OCI-LY1 (cell line): ENCODE data around the gene CYBA.

Source experiments
- H2AFZ ChIP-seq: fragments of 200-600 bp; sonication (generic), shearing (Covaris generic); 2 replicates; pipeline ENCODE4 v1.6.0; 2014; ENCODE audit warnings: antibody characterized with exemption, mild to moderate bottlenecking, low read length
- H3F3A ChIP-seq: fragments of 200-600 bp; sonication (generic), shearing (Covaris generic); 2 replicates; pipeline ENCODE4 v1.6.0; 2014; ENCODE audit warnings: mild to moderate bottlenecking, antibody characterized with exemption, low read length, moderate library complexity; ENCODE audit not compliant: insufficient read depth
- H3K27ac ChIP-seq: fragments of 200-600 bp; sonication (generic); 2 replicates; pipeline ENCODE4 v1.5.1; 2014; ENCODE audit warnings: low read length, mixed run types, mild to moderate bottlenecking, low read depth; ENCODE audit not compliant: poor library complexity, severe bottlenecking
- H3K27me3 ChIP-seq: fragments of 200-600 bp; sonication (generic); 2 replicates; pipeline ENCODE4 v1.6.0; 2014; ENCODE audit warnings: antibody characterized with exemption, mild to moderate bottlenecking, low read length, moderate library complexity; ENCODE audit not compliant: insufficient read depth
- H3K36me3 ChIP-seq: fragments of 200-600 bp; sonication (generic); 2 replicates; pipeline ENCODE4 v1.6.1; 2014; ENCODE audit warnings: mild to moderate bottlenecking, antibody characterized with exemption, low read length, moderate library complexity, mixed read lengths; ENCODE audit not compliant: insufficient read depth
- H3K4me1 ChIP-seq: fragments of 200-600 bp; sonication (generic); 2 replicates; pipeline ENCODE4 v1.5.1; 2014; ENCODE audit warnings: mild to moderate bottlenecking, low read length, moderate library complexity; ENCODE audit not compliant: insufficient read depth, severe bottlenecking
- H3K4me2 ChIP-seq: fragments of 200-600 bp; sonication (generic), shearing (Covaris generic); 2 replicates; pipeline ENCODE4 v1.6.1; 2014; ENCODE audit warnings: low read length
- H3K4me3 ChIP-seq: fragments of 200-600 bp; sonication (generic); 2 replicates; pipeline ENCODE4 v1.5.1; 2014; ENCODE audit warnings: low read length, low read depth, mild to moderate bottlenecking, mixed read lengths; ENCODE audit not compliant: poor library complexity, severe bottlenecking
- H3K79me2 ChIP-seq: fragments of 200-600 bp; shearing (Covaris generic); 2 replicates; pipeline ENCODE4 v1.6.1; 2016; ENCODE audit warnings: mixed run types, low read length, mixed read lengths; ENCODE audit not compliant: insufficient read depth
- H3K9ac ChIP-seq: fragments of 200-600 bp; sonication (generic), shearing (Covaris generic); 2 replicates; pipeline ENCODE4 v1.6.1; 2014; ENCODE audit warnings: mild to moderate bottlenecking, low read length, mixed read lengths
- H3K9me2 ChIP-seq: fragments of 200-600 bp; sonication (generic), shearing (Covaris generic); 2 replicates; pipeline ENCODE4 v1.6.1; 2014; ENCODE audit warnings: low read depth, mild to moderate bottlenecking, low read length, mixed read lengths
- H3K9me3 ChIP-seq: fragments of 200-600 bp; shearing (Covaris generic); 2 replicates; pipeline ENCODE4 v1.6.1; 2014; ENCODE audit warnings: low read length, mixed read lengths
- H4K20me1 ChIP-seq: fragments of 200-600 bp; sonication (generic), shearing (Covaris generic); 2 replicates; pipeline ENCODE4 v1.6.0; 2016; ENCODE audit warnings: mild to moderate bottlenecking, low read length; ENCODE audit not compliant: insufficient read depth
- CTCF ChIP-seq: fragments of 200-600 bp; sonication (generic), shearing (Covaris generic); IDR thresholded peaks from 2 replicates; pipeline ENCODE4 v1.5.1; 2017; ENCODE audit warnings: mild to moderate bottlenecking, antibody characterized with exemption, low read length, moderate library complexity, mixed read lengths
- EZH2 ChIP-seq: fragments of 200-600 bp; sonication (generic), shearing (Covaris generic); IDR thresholded peaks from 2 replicates; pipeline ENCODE4 v1.8.0; 2017; ENCODE audit warnings: borderline replicate concordance, mixed run types, mild to moderate bottlenecking, antibody characterized with exemption, low read length, moderate library complexity, mixed read lengths

The CYBA gene

GRCh38 chr16:88631384-88631783, 19.5 kb downstream of the CYBA start:
- Histone ChIP-seq H4K20me1 (no peaks in the 10 kb centered on the region), H2AFZ (no peak overlapping the region), H3F3A (no peaks in the 10 kb centered on the region), H3K79me2 (no peaks in the 10 kb centered on the region), H3K4me3 (no peak overlapping the region), H3K27ac (no peak overlapping the region), H3K4me1 (peaks cover 23% of the 10 kb centered on the region), H3K36me3 (peaks cover 55% of the 10 kb centered on the region), H3K9ac (no peak overlapping the region), H3K9me2 (no peaks in the 10 kb centered on the region), H3K4me2 (no peak overlapping the region), H3K9me3 (no peaks in the 10 kb centered on the region), H3K27me3 (no peaks in the 10 kb centered on the region)
- TF ChIP-seq EZH2 (no peak), CTCF (no peak)

GRCh38 chr16:88630941-88631340, 19.9 kb downstream of the CYBA start:
- Histone ChIP-seq H3K36me3 (peaks cover 58% of the 10 kb centered on the region), H3F3A (no peaks in the 10 kb centered on the region), H3K4me3 (no peak overlapping the region), H4K20me1 (no peaks in the 10 kb centered on the region), H3K27ac (no peak overlapping the region), H3K27me3 (no peaks in the 10 kb centered on the region), H3K9me3 (no peaks in the 10 kb centered on the region), H3K4me1 (peaks cover 23% of the 10 kb centered on the region), H3K79me2 (no peaks in the 10 kb centered on the region), H2AFZ (no peak overlapping the region), H3K9ac (no peak overlapping the region), H3K9me2 (no peaks in the 10 kb centered on the region), H3K4me2 (no peak overlapping the region)
- TF ChIP-seq EZH2, result no peak
- TF ChIP-seq CTCF, result no peak

GRCh38 chr16:88630433-88630832, 20.4 kb downstream of the CYBA start:
- H3K27me3 ChIP-seq, result no peaks in the 10 kb centered on the region
- no peak overlapping the region for H2AFZ ChIP-seq
- H3K9me3 ChIP-seq, result no peaks in the 10 kb centered on the region
- no peaks in the 10 kb centered on the region for H3K79me2 ChIP-seq
- peaks cover 20% of the 10 kb centered on the region for H3K4me1 ChIP-seq
- H3K4me2 ChIP-seq, result no peak overlapping the region
- H4K20me1 ChIP-seq, result no peaks in the 10 kb centered on the region
- no peaks in the 10 kb centered on the region for H3K9me2 ChIP-seq
- no peak overlapping the region for H3K4me3 ChIP-seq
- no peak overlapping the region for H3K27ac ChIP-seq
- peaks cover 59% of the 10 kb centered on the region for H3K36me3 ChIP-seq
- H3F3A ChIP-seq, result no peaks in the 10 kb centered on the region
- no peak for TF ChIP-seq CTCF
- TF ChIP-seq EZH2, result no peak
- H3K9ac ChIP-seq, result no peak overlapping the region
